HFFc6 (cell line): ENCODE measurements around the gene GOLGA6A. TPM values are rescaled to one million over a fixed set of nuclear protein-coding genes. Genes with fewer than 3 reads are reported as not detected.

Experiments used
- DNase-seq: peaks from one replicate; pipeline ENCODE4 v3.0.0-alpha.2; 2018
- H3K27ac Mint-ChIP-seq: 2 replicates; pipeline ENCODE4 v1.8.0; 2020; ENCODE audit warnings: mild to moderate bottlenecking, mixed read lengths
- H3K27me3 Mint-ChIP-seq: 2 replicates; pipeline ENCODE4 v1.8.0; 2021; ENCODE audit warnings: mild to moderate bottlenecking, moderate library complexity, mixed read lengths; ENCODE audit not compliant: insufficient read depth
- H3K36me3 Mint-ChIP-seq: 2 replicates; pipeline ENCODE4 v1.8.0; 2021; ENCODE audit warnings: low read depth, mixed read lengths
- H3K4me1 Mint-ChIP-seq: 2 replicates; pipeline ENCODE4 v1.8.0; 2020; ENCODE audit warnings: low read depth, mixed read lengths
- H3K4me3 Mint-ChIP-seq: 2 replicates; pipeline ENCODE4 v1.8.0; 2020; ENCODE audit warnings: mild to moderate bottlenecking, moderate library complexity, mixed read lengths
- H3K9me3 Mint-ChIP-seq: 2 replicates; pipeline ENCODE4 v1.8.0; 2020; ENCODE audit warnings: mild to moderate bottlenecking, mixed read lengths
- CTCF ChIP-seq: fragments of 200-600 bp; sonication (generic); IDR thresholded peaks from 2 replicates; pipeline ENCODE4 v1.5.0; 2021; ENCODE audit warnings: antibody characterized with exemption, mild to moderate bottlenecking
- total RNA-seq, 6 experiments: library from RNA; stranded (reverse); fragmentation: NEBNext Ultra II Directional; extraction: Animal tissue kit (Norgen Biotek cat#: 25700); gene quantifications; 2 replicates in 1 of 6; 3 replicates in 5 of 6; pipeline ENCODE4 v1.2.3, GENCODE V29; 2021

The GOLGA6A gene
- total RNA-seq, 6 experiments from 2014 or later: not detected

- Mint-ChIP-seq H3K9me3 (peaks cover 5% of the 10 kb centered on the region), H3K36me3 (peaks cover 21% of the 10 kb centered on the region), H3K4me1 (peaks cover 58% of the 10 kb centered on the region), H3K27me3 (peaks cover 4% of the 10 kb centered on the region), H3K4me3 (no peak overlapping the region), H3K27ac (peak overlapping the region; percentile 43)
- DNase-seq: no peak
- TF ChIP-seq CTCF: no peak
These were observed 40.4 kb downstream of the GOLGA6A start for GRCh38 chr15:74041777-74042435.

- no peak for TF ChIP-seq CTCF
- no peak for DNase-seq
- no peak overlapping the region for H3K4me3 Mint-ChIP-seq
- H3K27ac Mint-ChIP-seq: peak overlapping the region; percentile 94
- H3K27me3 Mint-ChIP-seq: peaks cover 4% of the 10 kb centered on the region
- H3K9me3 Mint-ChIP-seq: peaks cover 5% of the 10 kb centered on the region
- H3K4me1 Mint-ChIP-seq: peaks cover 62% of the 10 kb centered on the region
- H3K36me3 Mint-ChIP-seq: peaks cover 25% of the 10 kb centered on the region
These were observed 41.0 kb downstream of the GOLGA6A start for GRCh38 chr15:74041311-74041756.

GRCh38 chr15:74040109-74040850 is 42.1 kb downstream of the GOLGA6A start:
- H3K27me3 Mint-ChIP-seq: peaks cover 4% of the 10 kb centered on the region
- H3K36me3 Mint-ChIP-seq: peaks cover 25% of the 10 kb centered on the region
- peak overlapping the region; percentile 94 for H3K27ac Mint-ChIP-seq
- DNase-seq: peak; percentile 93
- H3K4me1 Mint-ChIP-seq: peaks cover 62% of the 10 kb centered on the region
- peak overlapping the region; percentile 78 for H3K4me3 Mint-ChIP-seq
- peak; percentile 26 for TF ChIP-seq CTCF
- H3K9me3 Mint-ChIP-seq: peaks cover 5% of the 10 kb centered on the region

GRCh38 chr15:74039656-74040010 is 42.7 kb downstream of the GOLGA6A start:
- no peak for DNase-seq
- H3K4me1 Mint-ChIP-seq: peaks cover 62% of the 10 kb centered on the region
- TF ChIP-seq CTCF: no peak
- H3K36me3 Mint-ChIP-seq: peaks cover 25% of the 10 kb centered on the region
- peaks cover 4% of the 10 kb centered on the region for H3K27me3 Mint-ChIP-seq
- peak overlapping the region; percentile 94 for H3K27ac Mint-ChIP-seq
- H3K4me3 Mint-ChIP-seq: peak overlapping the region; percentile 78
- peaks cover 5% of the 10 kb centered on the region for H3K9me3 Mint-ChIP-seq

GRCh38 chr15:74038707-74039655 is 43.4 kb downstream of the GOLGA6A start:
- peak overlapping the region; percentile 78 for H3K4me3 Mint-ChIP-seq
- peak; percentile 27 for DNase-seq
- H3K9me3 Mint-ChIP-seq: peaks cover 5% of the 10 kb centered on the region
- H3K27ac Mint-ChIP-seq: peak overlapping the region; percentile 94
- TF ChIP-seq CTCF: no peak
- H3K36me3 Mint-ChIP-seq: peaks cover 30% of the 10 kb centered on the region
- H3K27me3 Mint-ChIP-seq: peaks cover 4% of the 10 kb centered on the region
- peaks cover 62% of the 10 kb centered on the region for H3K4me1 Mint-ChIP-seq
